ENCODE measurements around the gene TRAPPC14.

DNA sequence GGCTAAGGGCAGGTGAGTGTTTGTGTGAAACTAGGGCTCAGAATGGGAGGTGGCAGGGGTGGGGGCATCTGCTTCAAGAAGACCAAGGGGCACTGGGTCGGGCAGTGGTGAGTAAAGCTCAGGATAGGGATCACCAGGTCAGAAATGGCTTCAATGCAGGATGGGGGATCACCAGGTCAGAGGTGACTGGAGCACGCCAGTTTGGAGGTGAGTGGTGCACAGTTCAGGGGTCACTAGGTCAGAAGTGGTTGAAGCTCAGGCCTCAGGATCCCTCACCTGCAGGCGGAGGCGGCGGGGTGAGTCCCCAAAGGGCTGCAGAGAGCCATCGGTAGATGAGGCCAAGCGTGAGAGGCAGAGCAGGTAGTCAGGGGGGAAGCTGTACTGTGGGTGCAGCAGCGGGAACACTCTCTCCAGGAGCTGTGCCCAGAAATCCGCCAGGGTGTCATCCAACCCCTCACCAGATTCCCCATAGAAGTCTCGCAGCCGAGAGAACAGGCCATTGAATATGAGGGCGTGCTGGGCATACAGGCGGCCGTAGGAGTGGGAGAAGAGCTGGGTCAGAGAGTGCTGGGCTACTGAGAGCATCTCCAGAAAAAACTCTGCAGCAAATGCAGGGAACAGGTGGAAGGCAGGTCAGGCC lies 16.9 kb upstream of the TRAPPC14 start:
- TF ChIP-seq YY1 (IDR thresholded peaks at IDR 0.05; ENCODE audit: insufficient read depth, insufficient read length) (no peak), ZNF274 (IDR thresholded peaks at IDR 0.05; ENCODE audit: low read depth, low read length) (no peak), SUZ12 (IDR thresholded peaks at IDR 0.05; ENCODE audit: extremely low read depth, insufficient read depth, insufficient read length) (no peak)
